ENCODE results near the gene PPFIA4. TPM values are rescaled to one million over a fixed set of nuclear protein-coding genes. Genes with fewer than 3 reads are reported as not detected.

The PPFIA4 gene
- total RNA-seq, 1 experiment from 2014 or later: 12.1 TPM

DNA sequence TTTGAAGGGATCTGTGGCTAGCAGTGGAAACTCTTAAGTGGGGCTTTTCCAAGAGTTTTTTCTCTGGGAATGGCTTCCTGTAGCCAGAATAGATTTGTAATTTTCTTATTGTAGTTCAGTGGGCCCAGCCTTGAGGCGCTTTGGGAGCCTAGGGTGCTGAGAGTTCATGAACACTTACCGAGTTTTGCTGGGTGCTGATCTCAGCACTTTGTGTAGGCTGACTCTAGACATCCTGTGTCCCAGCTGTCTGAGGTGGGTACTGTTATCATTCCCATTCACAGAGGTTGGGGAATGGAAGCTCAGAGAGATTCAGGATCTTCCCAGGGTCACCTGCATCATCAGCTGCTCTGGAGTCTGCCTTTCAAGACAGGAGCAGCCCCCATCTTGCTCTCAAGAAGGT is 7.0 kb downstream of the PPFIA4 start:
- no peaks in the 10 kb centered on the region for H3K9me2 ChIP-seq (replicated peaks; ENCODE audit: low read length)
- intact Hi-C loops (cut with micrococcal nuclease): no loop called here
- H3K27ac ChIP-seq (ENCODE audit: low read length): no peak overlapping the region
- H4K20me1 ChIP-seq (ENCODE audit: low read length): no peaks in the 10 kb centered on the region
- no peak overlapping the region for H2AFZ ChIP-seq (ENCODE audit: low read length)
- no peaks in the 10 kb centered on the region for H3K9me3 ChIP-seq (ENCODE audit: low read length)
- no peaks in the 10 kb centered on the region; the same call in 1 of the 2 replicates for H3K36me3 ChIP-seq (ENCODE audit: low read depth, low read length)
- ChIA-PET POLR2A (ENCODE audit: unreplicated experiment) (no interaction called here), CTCF (no interaction called here)
- peaks cover 6% of the 10 kb centered on the region; the same call in 1 of the 2 replicates for H3K4me1 ChIP-seq (ENCODE audit: insufficient read depth, low read length)
- H3K4me2 ChIP-seq (ENCODE audit: low read length): no peak overlapping the region
- H3F3A ChIP-seq (ENCODE audit: low read length, unreplicated experiment): no peaks in the 10 kb centered on the region
- no TSS peak for BruUV-seq (replicated peaks)
- no peaks in the 10 kb centered on the region for H3K27me3 ChIP-seq (ENCODE audit: low read length)
- no peaks in the 10 kb centered on the region for H3K79me2 ChIP-seq (ENCODE audit: low read length)
- no peak overlapping the region for H3K9ac ChIP-seq (ENCODE audit: low read length)
- H3K4me3 ChIP-seq (ENCODE audit: low read length): no peak overlapping the region
- DNase-seq (no peak), ATAC-seq (no peak)
- TF ChIP-seq EZH2phosphoT487 (IDR thresholded peaks at IDR 0.05; ENCODE audit: borderline replicate concordance, low read length): no peak
- TF ChIP-seq, protein P1, sequence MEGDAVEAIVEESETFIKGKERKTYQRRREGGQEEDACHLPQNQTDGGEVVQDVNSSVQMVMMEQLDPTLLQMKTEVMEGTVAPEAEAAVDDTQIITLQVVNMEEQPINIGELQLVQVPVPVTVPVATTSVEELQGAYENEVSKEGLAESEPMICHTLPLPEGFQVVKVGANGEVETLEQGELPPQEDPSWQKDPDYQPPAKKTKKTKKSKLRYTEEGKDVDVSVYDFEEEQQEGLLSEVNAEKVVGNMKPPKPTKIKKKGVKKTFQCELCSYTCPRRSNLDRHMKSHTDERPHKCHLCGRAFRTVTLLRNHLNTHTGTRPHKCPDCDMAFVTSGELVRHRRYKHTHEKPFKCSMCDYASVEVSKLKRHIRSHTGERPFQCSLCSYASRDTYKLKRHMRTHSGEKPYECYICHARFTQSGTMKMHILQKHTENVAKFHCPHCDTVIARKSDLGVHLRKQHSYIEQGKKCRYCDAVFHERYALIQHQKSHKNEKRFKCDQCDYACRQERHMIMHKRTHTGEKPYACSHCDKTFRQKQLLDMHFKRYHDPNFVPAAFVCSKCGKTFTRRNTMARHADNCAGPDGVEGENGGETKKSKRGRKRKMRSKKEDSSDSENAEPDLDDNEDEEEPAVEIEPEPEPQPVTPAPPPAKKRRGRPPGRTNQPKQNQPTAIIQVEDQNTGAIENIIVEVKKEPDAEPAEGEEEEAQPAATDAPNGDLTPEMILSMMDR (conservative IDR thresholded peaks at IDR 0.05; ENCODE audit: low read depth, low read length): no peak
- TF ChIP-seq EZH2 (IDR thresholded peaks at IDR 0.05; ENCODE audit: low read length, unreplicated experiment): no peak

- H3K27me3 ChIP-seq (ENCODE audit: low read length): no peaks in the 10 kb centered on the region
- intact Hi-C loops (cut with micrococcal nuclease): no loop called here
- peaks cover 11% of the 10 kb centered on the region; the same call in 1 of the 2 replicates for H3K4me1 ChIP-seq (ENCODE audit: insufficient read depth, low read length)
- TF ChIP-seq EZH2 (IDR thresholded peaks at IDR 0.05; ENCODE audit: low read length, unreplicated experiment) (no peak), EZH2phosphoT487 (IDR thresholded peaks at IDR 0.05; ENCODE audit: borderline replicate concordance, low read length) (no peak)
- TF ChIP-seq, protein P1 (conservative IDR thresholded peaks at IDR 0.05; ENCODE audit: low read depth, low read length): no peak
- DNase-seq (no peak), ATAC-seq (no peak)
- H3K4me2 ChIP-seq (ENCODE audit: low read length): no peak overlapping the region
- ChIA-PET POLR2A (ENCODE audit: unreplicated experiment) (no interaction called here), CTCF (interaction anchor here (1.0 kb wide), 1 partner anchor 233 kb away, joined by 3 read pairs; no protein-coding TSS in a partner anchor)
- no peak overlapping the region for H3K4me3 ChIP-seq (ENCODE audit: low read length)
- H3K27ac ChIP-seq (ENCODE audit: low read length): no peak overlapping the region
- no TSS peak for BruUV-seq (replicated peaks)
- no peaks in the 10 kb centered on the region for H4K20me1 ChIP-seq (ENCODE audit: low read length)
- no peaks in the 10 kb centered on the region for H3K9me3 ChIP-seq (ENCODE audit: low read length)
- no peaks in the 10 kb centered on the region for H3F3A ChIP-seq (ENCODE audit: low read length, unreplicated experiment)
- no peak overlapping the region for H3K9ac ChIP-seq (ENCODE audit: low read length)
- no peaks in the 10 kb centered on the region for H3K79me2 ChIP-seq (ENCODE audit: low read length)
- no peaks in the 10 kb centered on the region for H3K9me2 ChIP-seq (replicated peaks; ENCODE audit: low read length)
- H2AFZ ChIP-seq (ENCODE audit: low read length): no peak overlapping the region
- no peaks in the 10 kb centered on the region; the same call in 1 of the 2 replicates for H3K36me3 ChIP-seq (ENCODE audit: low read depth, low read length)
Observed at GRCh38 chr1:203033917-203034316, 7.6 kb downstream of the PPFIA4 start.

GRCh38 chr1:203034422-203035110 is 8.3 kb downstream of the PPFIA4 start:
- no peaks in the 10 kb centered on the region for H3K27me3 ChIP-seq (ENCODE audit: low read length)
- H3K9ac ChIP-seq (ENCODE audit: low read length): no peak overlapping the region
- H3K4me1 ChIP-seq (ENCODE audit: insufficient read depth, low read length): peaks cover 11% of the 10 kb centered on the region; the same call in 1 of the 2 replicates
- H3K4me2 ChIP-seq (ENCODE audit: low read length): no peak overlapping the region
- H3K79me2 ChIP-seq (ENCODE audit: low read length): no peaks in the 10 kb centered on the region
- no peaks in the 10 kb centered on the region for H3F3A ChIP-seq (ENCODE audit: low read length, unreplicated experiment)
- TF ChIP-seq EZH2phosphoT487 (IDR thresholded peaks at IDR 0.05; ENCODE audit: borderline replicate concordance, low read length) (no peak), EZH2 (IDR thresholded peaks at IDR 0.05; ENCODE audit: low read length, unreplicated experiment) (no peak)
- TF ChIP-seq, protein P1 (conservative IDR thresholded peaks at IDR 0.05; ENCODE audit: low read depth, low read length): no peak
- no TSS peak for BruUV-seq (replicated peaks)
- ChIA-PET CTCF (interaction anchor here (1.0 kb wide), 1 partner anchor 232 kb away, joined by 3 read pairs; no protein-coding TSS in a partner anchor), POLR2A (ENCODE audit: unreplicated experiment) (no interaction called here)
- no peaks in the 10 kb centered on the region; the same call in 1 of the 2 replicates for H3K36me3 ChIP-seq (ENCODE audit: low read depth, low read length)
- DNase-seq (no peak), ATAC-seq (no peak)
- H3K4me3 ChIP-seq (ENCODE audit: low read length): no peak overlapping the region
- no peaks in the 10 kb centered on the region for H4K20me1 ChIP-seq (ENCODE audit: low read length)
- H3K9me3 ChIP-seq (ENCODE audit: low read length): no peaks in the 10 kb centered on the region
- no peaks in the 10 kb centered on the region for H3K9me2 ChIP-seq (replicated peaks; ENCODE audit: low read length)
- no peak overlapping the region for H2AFZ ChIP-seq (ENCODE audit: low read length)
- no peak overlapping the region for H3K27ac ChIP-seq (ENCODE audit: low read length)
- intact Hi-C loops (cut with micrococcal nuclease): loop anchor here (5.0 kb wide), 1 partner anchor 93 kb away; the partner anchor contains the start of gene ADORA1

Data from PC-3 (cell line).